LoVo (cell line): ENCODE measurements around the gene C22orf23.
A peak's percentile ranks its signal among the peaks of the same experiment; 100 is the strongest.

Experiments
- DNase-seq: peaks from one replicate; pipeline ENCODE4 v3.0.0-alpha.2; 2016; ENCODE audit warnings: low spot score

C22orf23 gene

GRCh38 chr22:37898441-37899181 is 54.8 kb downstream of the C22orf23 start:
- peak; percentile 93 for DNase-seq

- DNase-seq = no peak
These were observed 55.6 kb downstream of the C22orf23 start for GRCh38 chr22:37897807-37898206.

- no peak for DNase-seq
These were observed 56.5 kb downstream of the C22orf23 start for GRCh38 chr22:37896939-37897338.

DNA sequence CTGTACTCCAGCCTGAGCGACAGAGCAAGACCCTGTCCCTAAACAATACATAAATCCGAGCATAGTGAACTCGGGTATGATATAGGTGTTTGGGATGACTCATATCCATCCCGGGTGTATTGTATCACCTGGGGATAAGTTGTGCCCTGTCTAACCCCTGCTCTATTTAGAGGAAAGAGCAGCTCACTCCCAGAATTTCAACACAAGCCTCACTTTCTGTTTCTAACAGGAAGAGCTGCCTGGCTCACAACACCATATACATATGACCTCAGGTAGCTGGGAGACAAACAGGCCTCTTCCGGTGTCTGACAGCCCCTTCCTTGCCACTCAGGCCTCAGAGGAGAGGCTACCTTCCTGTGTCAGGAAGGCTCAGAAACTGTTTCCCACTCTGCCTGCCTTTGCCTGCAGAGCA is 57.2 kb downstream of the C22orf23 start:
- peak; percentile 75 for DNase-seq

GRCh38 chr22:37894939-37895670 is 58.3 kb downstream of the C22orf23 start:
- DNase-seq = peak; percentile 39

- DNase-seq = no peak
These were observed 59.8 kb downstream of the C22orf23 start for GRCh38 chr22:37893583-37893983.
